ENCODE data around the gene RAB18.
"Not testable (repeated sequence)": the region's sequence is repeated elsewhere in the genome, so short reads cannot be mapped to it uniquely, and the experiment has no call there.

The RAB18 gene

DNA sequence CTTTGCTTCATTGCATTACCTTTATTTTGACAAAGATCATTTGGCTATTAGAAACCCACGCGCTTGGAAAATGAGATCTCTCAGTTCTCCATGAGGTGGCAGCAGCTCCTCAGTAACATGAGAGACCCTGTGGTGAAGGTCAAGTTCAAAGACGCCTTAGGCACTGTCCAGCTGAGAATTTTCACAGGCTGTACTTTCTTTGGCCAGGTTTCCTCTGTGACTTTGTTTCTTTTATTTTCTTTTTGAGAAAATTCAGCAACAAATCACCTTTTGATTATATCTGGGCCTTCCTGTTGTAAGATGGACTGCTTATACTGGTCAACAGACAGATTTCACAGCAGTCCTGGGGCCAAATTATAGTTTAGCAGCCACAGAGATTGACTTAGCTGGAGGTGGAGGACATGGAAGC, 54.5 kb downstream of the RAB18 start:
- DNase-seq, result no peak

DNA sequence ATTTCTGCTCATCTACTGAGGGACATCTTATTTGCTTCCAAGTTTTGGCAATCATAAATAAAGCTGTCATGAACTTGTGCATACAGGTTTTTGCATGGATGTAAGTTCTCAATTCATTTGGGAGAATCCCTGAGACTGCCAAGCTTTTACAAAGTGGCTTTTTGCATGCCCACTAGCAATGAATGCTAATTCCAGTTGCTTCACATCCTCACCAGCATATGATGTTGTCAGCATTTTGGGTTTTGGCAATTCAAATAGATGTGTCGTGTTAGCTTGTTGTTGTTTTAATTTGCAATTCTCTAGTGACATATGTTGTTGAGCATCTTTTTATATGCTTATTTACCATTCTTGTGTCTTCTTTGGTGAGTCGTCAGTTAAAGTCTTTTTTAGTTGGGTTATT, 57.2 kb downstream of the RAB18 start:
- DNase-seq, result no peak

DNA sequence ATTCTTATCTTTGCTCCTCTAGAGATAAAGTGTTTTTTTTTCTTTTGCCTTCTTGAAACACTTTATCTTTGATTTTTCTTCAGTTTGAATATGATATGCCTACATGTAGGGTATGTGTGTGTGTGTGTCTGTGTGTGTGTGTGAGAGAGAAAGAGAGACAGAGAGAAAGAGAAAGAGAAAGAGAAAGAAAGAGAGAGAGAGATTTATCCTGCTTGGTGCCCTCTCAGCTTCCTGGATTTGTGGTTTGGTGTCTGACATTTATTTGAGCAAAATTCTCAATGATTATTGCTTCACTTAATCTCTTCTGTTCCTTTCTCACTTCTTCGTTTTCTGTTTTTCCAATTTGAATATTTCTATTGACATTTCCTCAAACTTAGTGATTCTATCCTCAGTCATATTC, 60.3 kb downstream of the RAB18 start:
- no peak for DNase-seq

DNA sequence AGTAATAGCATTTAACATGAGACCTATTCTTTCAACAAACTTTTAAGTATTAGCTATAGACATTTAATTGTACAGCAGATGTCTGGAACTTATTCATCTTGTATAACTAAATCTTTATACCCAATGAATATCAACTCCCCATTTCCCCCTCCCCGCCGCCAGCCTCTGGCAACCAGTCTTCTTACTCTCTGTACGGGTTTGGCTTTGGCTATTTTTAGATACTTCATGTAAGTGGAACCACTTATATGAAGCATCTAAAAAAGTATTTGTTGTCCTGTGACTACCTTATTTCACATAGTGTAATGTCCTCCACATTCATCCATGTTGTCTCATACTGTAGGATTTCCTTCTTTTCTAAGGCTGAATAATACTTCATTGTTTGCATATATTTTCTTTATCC, 60.8 kb downstream of the RAB18 start:
- no peak for DNase-seq

DNA sequence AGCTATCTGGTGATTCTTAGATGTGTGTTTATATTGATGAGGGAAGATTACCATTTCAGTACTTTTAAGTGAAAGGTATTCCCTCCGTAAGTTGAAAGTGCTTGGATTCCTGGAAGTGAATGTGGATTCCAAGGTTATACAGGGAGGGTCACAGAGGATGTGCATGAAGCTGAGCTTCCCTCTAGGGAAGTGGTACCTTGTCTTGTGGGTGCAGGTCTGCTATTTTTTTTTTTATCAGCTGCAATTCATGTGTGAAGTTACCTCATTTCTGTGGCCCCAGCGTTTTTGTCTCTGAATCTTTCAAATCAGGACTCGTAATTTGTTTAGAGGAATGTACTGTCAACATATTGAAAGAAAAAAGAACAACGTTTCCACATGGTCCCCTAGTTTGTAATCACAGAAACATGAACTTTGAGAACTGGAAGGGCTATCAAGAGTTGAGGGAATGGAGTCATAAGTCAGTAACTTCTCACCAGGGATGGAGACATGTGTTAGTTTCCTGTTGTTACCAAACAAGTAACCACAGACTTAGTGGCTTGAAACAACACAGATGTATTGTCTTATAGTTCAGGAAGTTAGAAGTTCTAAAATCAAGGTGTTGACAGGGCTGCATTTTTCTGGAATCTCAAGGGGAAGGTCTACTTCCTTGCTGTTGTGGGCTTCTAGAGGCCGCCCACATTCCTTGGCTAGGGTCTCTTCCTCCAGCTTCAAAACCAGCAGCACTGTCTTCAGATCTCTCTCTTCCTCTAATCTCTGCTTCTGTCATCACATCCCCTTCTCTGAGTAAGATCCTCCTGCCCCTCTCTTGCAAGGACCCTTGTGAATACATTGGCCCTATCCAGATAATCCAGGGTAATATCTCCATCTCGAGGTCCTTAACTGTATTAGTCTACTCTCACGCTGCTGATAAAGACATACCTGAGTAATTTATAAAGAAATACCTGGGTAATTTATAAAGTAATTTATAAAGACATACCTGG, 64.4 kb downstream of the RAB18 start:
- DNase-seq, result no peak

DNA sequence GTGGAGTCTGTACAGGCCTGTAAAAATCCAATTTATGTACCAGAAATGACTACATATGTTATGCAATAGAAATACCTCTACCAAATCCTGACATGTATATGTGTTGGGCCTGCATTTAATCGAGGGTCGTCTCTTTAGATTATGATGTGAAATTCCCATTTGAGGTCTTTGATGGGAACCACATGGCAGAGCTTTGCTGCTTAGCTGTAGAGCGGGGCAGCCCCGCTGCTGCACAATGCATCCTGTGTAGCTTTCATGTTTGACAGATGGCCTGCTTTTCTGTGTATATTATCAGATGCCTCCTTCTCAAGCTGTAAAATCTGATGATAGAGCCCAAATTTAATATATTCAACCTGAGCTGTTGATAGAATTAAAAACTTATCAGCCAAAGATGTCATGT, 65.8 kb downstream of the RAB18 start:
- no peak for DNase-seq

DNA sequence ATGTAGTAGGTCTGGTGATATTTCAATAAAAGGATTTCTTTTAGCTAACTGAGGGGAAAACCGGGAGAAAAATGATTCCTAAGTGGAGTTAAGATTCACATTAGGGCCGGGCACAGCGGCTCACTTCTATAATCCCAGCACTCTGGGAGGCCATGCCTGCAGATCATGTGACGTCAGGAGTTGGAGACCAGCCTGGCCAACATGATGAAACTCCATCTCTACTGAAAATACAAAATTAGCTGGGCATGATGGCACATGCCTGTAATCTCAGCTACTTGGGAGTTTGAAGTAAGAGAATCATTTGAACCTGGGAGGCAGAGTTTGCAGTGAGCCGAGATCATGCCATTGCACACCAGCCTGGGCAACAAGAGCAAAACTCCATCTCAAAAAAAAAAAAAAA, 72.9 kb downstream of the RAB18 start:
- DNase-seq, result not testable (repeated sequence)

DNA sequence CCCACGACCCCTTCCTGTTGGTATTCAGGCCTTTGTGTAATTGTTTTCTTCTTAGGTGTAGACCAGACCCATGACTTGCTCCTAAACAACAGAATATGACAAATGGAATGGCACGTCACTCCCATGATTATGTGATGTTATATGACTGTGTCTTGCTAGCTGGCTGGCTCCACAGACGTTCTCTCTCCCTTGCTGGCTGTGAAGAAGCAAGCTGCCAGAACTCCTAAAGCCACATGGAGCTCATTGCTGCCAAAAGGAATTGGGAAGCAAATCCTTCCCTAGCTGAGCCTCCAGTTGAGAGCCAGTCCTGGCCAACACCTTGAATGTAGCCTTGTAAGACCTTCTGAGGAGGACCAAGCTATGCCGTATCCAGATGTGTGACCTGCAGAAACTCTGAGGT, 74.2 kb downstream of the RAB18 start:
- DNase-seq, result no peak

DNA sequence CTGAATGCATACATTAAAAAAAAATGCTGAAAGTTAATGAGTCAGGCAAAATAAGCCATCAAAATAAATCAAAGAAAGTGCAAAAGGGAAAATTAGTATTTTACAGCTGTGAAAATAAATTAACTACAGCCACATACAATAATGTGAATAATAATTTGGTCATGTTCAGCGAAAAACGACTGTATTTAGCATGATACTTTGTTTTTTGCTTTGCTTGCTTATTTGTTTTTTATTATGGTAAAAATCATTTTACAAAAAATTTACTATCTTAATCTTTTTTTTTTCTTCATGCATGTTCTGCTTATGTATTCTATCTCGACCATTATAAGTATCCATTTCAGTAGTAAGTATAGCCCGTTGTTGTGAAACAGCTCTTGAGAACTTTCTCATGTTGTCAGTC, 77.1 kb downstream of the RAB18 start:
- DNase-seq, result no peak

DNA sequence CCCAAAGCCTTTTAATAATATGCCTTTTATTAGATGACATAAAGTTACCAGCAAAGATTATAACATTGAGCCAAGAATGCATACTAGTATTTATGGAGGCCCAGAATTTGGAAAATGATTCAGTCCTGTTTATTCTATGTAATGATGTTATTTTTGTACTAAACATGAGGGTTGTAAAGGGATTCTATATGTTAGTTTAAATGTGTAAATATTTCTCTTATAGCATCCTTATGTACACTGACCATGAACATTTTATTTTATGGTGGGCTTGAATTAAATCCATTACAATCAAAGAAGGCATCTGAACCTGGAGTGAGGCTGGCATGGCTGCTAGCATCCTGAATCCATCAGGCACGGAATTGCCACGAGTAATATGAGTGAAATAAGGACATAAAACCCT, 80.2 kb downstream of the RAB18 start:
- no peak for DNase-seq

Data from NCI-H2227 treated with DMSO at 0.1 percent for 48 hours (cell line).